GM19099 (cell line): Measurements from ENCODE around the gene YIPF5.

Experiments used
- POLR2A ChIP-seq: IDR thresholded peaks from 3 replicates; pipeline ENCODE4 v1.6.1; 2011; ENCODE audit warnings: low read depth; ENCODE audit not compliant: insufficient read length; ENCODE audit errors: extremely low read depth

YIPF5 gene

DNA sequence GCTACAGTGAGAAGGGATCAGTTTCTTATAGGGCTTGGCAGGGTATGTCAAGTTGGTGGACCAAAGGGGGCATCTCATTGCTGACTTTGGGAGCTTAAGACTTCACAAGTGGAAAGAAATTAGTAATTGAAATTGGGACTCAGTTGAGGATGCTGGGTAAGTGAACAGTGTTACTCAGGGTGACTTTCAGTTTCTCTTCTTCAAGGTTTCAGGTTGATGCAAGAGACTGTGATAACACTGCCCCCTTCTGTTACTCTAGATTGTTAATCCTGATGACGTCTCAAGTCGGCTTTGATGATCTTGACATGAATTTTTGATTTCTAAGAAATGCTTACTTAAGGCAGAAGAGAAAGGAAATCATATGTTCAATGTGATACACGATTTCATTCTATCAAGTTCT, 21.5 kb upstream of the YIPF5 start:
- TF ChIP-seq POLR2A = no peak

DNA sequence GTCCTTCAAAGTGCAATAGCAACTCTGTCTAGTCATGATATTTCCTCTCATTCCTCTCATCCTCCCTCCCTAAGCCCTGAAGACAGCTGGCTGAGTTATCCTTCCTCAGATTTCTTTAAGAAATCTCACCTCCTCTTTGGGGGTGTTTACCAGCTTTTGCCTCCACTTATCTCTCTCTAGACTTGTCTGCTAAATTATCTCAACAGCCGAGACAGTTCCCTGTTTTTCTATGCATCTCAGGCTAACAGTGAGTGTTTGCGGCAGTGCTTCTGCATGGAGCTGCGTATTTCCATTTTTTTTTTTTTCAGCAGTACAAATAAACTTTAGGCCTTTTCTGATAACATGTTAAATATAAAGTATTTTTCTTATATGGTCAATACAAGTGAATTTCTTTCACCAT, 21.1 kb upstream of the YIPF5 start:
- no peak for TF ChIP-seq POLR2A

DNA sequence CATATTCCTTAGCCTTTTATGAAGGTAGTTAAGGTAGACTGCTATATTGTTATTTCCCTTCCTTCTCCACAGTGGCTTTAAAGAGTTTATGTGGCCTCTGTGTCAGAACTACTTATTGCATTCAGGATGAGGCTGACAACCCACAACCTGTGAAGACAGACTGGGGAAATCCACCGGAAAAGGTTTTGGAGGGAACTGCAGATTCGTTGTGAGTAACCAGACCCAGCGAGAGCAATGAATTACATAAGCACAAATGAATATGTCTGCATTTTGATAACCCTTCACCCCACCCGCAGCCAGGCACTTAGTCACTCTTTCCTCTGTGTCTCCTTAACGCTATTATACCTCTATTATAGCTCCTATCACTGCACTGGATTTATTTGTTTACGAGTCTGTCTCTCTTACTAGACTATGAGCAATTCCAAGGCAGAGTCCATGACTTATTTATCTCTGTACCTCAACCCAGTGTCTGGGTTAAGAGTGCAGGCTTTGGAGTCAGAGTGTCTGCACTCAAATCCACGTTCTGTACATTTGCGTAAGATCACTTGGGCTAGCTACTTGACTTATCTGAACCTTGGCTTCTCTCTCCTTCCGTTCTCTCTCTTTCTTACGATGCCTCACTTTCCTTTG, 19.5 kb upstream of the YIPF5 start:
- no peak for TF ChIP-seq POLR2A

DNA sequence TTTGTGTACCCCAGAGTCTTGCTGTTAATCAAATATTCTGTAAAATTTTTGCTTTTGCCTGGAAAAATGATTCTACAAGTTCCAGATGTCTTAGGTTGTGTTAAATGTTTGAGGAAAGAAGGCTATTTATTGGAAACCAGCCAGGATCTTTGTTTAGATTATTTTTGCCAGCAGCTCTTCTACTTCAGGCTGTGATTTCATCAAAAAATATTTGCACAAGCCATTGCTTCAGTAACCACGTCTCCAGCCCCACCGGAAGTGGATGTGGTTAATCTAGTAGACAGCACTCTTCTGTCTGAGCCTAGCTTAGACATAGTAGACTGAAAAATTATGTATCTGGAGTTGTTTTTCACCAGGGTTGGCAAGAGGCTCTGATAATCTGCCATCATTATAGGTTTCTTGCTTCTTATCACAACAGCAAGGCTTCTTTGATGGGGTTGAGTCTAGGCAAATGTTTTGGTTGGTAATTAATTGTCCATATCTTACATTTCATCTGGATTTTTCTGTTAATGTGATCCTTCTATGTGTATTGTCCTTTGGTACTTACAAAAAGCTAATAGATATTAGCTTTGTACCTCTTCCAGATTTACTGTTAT, 17.3 kb upstream of the YIPF5 start:
- no peak for TF ChIP-seq POLR2A

DNA sequence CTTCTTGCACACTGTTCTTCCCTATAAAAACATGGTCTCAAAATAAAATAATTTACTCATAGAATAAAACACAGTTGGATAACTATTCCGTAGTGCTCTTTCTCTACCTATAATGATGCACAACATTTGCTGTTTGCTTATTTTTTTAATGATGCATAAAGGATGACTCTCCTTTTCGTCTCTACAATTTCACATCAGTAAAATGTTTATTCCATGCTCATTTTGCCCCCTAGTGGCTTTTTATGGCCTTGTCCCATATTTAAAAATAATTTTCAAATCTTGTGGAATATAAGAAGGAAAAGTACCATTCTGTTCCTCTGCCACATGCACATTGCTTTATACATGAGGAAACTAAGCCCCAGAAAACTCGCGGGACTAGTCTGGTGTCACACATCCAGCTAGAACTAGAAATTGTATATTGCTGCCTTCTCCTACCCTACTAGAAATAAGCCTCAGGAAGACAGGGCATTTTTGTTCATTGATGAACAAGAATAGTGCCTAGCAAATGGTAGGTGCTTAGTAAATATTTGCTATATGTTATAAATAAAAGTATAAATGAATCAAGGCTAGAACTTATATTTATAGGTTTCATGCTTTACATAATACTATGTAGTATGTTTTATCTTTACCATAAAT, 12.9 kb upstream of the YIPF5 start:
- TF ChIP-seq POLR2A = no peak

DNA sequence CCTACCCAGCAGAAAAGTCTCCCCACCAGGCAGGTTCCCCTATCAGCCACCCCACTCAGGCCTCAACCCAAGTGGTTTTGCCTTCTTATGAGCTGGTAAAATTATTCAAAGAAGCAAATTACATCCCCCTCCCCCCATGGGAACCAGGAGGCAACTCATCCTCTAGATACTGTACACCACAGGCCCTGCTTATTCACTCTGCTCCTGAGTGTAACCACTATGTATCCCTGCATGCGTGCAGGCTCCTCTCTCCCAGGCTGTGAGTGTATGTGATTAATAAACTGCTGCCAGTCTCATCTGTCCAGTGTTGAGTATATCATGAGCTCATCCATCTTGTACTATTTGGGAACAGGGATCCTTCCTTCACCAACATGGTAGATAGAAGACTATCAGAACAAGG, 8.8 kb upstream of the YIPF5 start:
- TF ChIP-seq POLR2A = no peak

DNA sequence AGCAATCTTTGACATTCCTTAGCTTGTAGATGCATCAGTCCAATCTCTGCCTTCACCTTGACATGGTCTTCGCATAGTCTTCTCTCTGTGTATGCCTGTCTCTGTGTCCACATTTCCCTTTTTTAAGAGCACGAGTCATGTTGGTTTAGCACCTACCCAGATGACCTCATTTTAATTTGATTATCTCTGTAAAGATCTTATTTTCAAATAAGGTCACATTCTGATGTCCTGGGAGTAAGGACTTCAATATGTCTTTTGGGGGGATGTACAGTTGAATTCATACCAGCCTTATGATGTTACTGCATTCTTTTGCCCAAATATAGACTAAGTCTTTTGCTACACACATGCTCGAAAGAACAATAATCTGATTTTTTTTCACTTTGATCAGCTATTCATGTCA, 7.1 kb upstream of the YIPF5 start:
- TF ChIP-seq POLR2A = no peak

DNA sequence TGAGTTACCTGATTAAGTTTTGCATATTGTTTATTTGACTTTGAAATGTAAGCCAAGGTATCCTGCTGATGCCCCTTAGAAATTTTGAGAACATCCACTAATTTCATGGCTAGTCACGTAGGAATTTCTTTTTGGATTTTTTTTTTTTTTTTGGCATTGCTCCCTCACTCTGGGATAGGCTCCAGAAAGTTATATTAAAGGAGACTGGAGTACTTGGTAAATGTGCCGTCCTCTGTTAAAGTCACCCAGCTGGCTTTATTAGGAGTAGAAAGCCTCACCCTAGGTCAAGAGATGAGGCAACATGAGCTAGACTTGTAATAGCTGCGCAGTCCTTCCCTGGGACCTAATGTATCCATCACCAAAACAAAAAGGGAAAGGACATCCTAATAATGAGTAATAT, 3.3 kb upstream of the YIPF5 start:
- TF ChIP-seq POLR2A = no peak

DNA sequence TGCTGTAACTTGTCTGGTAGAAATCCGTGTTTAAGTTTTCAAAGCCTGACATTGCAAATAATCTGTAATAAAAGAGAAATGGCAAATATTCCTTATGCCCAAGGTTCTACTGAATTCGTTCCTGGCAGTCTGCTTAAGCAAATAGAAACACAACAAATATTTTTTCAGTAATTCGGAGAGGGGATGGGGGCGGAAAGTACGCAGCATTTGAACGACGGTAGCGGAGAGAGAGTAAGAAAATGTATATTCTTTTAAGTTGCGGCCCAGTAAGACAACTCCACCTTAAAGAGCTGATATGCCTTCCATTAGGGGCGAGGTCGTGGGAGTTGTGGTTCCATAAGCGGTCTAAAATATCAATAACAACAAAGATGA, 569 bp downstream of the YIPF5 start:
- no peak for TF ChIP-seq POLR2A

DNA sequence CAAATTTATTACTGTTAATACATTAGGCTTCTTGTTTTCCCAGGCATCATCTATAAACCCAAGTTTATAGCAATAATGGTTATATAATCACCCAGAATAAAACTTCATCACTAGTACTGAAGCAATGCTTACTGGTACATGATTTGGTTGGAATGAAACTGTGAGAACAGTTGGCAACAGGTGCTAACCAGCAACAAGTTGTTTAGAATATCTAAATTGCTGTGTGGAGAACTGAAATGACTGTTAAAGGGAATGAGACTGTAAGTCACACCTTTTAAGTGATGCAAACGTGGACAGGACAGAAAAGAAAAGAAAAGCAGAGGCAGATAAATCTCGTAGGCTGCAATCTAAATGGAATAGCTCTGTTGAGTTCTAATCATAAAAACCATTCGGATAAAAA, 2.5 kb downstream of the YIPF5 start:
- TF ChIP-seq POLR2A = no peak

DNA sequence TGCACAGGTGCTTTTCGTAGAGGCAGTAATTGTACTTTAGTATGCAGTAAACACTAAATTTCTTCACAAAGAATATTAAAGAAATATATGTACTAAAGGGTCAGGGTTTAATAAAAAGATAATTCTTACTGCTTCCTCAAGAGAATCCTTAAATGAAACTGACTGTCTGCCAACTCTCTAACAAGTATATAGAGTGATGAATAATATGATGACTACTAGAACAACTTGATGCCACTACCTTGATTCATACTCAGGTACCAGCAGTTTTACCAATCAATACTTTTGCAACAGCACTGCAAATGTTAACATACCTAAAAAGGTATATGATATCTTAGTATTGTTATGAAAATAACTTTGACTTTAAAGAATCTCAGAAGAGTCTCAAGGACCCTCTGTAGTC, 3.8 kb downstream of the YIPF5 start:
- no peak for TF ChIP-seq POLR2A

DNA sequence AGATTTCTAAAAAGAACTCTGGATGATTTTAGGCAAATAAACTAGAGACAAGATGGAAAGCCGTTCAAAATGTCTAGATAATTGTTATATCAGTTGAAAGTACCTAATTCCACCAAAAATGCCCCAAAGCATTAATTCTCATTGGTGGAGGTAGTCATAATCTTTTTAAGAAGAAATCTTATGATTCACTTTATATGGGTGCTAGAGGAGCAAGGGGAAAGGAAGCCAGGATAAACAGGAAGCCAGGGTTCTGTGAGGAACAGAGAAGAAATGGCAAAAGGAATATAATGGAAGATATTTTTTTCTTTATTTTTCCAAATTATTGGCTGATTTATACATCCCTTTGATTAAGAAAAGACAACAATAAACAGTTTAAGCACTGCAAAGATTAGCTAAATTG, 7.8 kb downstream of the YIPF5 start:
- TF ChIP-seq POLR2A = no peak

DNA sequence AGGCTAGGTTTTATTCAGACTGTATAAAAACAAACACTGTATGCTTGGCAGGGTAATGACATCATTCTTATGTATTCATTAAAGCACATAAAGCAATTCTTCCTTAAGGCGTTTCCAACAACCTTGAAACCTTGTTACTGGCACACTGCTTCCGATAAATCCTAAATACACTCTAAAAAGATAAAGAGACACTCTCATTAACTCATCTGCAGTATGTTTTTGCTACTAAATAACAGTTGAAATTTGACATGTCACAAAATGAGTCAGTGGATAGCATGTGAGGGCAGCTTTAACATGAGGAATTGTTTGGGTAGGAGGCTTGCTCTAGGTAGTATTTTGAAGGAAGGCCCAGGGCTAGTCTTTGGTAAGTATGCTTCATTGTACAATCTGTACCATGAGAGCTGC, 13.7 kb downstream of the YIPF5 start:
- TF ChIP-seq POLR2A = no peak

DNA sequence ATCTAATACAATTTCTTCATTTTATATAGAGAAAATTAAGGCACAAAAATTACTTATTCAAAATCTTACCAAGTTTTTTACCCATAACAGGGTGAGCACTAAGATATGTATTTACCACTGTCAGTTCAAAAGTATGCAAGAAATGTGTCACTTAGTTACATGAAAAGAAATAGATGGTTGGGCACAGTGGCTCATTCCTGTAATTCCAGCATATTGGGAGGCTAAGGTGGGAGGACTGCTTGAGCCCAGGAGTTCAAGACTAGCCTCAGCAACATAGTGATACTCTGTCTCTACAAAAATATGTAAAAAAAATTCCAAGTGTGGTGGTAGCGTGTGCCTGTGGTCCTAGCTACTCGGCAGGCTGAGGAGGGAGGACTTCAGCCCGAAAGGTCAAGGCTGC, 19.4 kb downstream of the YIPF5 start:
- no peak for TF ChIP-seq POLR2A

DNA sequence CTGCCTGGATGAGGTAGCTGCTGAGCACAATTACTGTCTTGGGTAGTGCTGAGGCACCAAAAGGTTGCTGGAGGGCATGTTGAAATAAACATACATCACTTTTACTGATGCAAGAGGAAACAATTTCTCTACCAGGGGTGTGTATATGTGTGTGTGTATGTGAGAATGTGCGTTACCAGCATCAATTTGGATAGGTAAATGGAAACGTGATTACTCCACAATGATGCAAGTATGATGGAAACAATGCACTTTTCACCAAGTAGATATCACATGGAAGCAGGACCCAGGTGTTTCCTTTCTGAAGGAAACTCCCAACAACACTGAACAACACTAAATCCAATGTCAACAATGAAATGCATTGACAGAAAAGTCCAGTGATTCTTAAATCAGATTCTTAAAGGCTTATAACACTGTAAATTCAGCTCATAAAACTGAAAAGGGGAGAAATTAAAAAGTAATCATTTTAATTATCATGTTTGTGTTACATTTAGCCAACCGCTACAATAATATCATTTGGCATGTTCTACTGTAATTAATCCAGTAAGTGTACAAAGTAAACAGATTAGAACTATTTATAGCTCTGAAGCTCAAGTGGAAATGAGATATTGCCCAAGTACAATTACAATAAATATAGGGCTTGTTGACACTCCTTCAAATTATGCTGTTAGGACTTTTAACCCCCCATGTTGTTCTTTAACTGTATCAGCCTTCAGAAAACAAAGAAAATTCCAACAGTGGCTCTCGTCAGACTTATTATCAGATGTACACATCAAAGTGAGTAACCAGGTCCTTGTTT, 25.3 kb downstream of the YIPF5 start:
- TF ChIP-seq POLR2A = no peak

DNA sequence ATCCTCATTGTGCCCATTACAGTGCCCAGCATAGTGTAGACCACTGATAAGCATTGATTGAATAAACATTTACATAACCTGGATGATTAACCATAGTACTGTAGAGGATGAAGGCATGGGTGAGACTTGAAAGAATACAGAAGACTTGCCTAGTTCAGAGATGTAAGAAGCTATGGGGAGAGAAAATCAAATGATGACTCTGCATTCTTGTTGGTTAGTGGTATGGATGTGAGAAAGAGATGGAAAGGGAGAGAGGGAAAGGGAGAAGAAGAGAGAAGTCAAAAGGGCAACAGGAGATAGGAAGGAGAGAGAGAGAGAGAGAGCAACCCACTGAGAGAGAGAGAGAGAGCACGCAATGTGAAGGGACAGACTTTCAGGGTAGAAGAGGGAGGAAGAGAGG, 26.8 kb downstream of the YIPF5 start:
- no peak for TF ChIP-seq POLR2A
